ENCODE results near the gene CDH6. TPM values are rescaled to one million over a fixed set of nuclear protein-coding genes. Genes with fewer than 3 reads are reported as not detected.

Gene CDH6
- polyA plus RNA-seq, 3 donors = 49.5 to 90.0 (median 78.5) TPM

DNA sequence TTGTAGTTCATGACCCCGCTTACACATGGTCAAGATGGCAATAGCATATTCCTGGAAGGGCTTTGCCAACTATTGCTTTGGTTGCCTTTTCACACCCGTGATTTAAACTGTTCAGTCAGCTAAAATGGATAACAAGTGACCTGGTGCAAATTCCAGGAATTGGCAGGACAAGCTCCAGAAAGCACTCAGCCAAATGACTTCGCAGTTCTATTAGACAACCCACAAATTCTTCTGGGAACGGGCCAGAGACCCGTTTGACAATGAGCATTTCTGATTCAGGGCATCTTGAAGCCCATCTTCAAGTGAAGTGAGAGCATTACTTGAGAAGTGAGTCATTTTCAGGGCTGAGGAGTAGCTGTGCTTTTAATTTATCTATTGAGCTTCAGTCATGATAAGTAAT lies 173.5 kb downstream of the CDH6 start:
- DNase-seq = no peak

DNA sequence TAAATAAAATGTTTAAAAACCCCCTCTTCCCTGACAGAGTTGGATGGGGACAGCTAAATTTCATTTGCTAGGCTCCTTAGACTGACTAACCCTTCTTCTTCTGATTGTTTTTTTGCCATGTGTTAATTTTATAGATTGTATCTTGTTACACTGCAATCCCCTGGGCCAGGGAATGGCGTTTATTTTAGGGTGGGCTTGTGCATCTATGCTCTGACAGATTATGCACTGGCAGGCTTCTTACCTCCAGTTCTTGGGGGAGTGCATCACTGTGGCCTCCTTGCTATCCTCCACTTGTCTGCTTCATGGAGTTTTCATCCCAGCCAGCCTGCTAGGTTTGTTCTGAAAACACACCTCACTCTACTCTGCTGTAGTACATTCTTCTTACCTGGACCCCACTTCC lies 178.6 kb downstream of the CDH6 start:
- no peak for DNase-seq

DNA sequence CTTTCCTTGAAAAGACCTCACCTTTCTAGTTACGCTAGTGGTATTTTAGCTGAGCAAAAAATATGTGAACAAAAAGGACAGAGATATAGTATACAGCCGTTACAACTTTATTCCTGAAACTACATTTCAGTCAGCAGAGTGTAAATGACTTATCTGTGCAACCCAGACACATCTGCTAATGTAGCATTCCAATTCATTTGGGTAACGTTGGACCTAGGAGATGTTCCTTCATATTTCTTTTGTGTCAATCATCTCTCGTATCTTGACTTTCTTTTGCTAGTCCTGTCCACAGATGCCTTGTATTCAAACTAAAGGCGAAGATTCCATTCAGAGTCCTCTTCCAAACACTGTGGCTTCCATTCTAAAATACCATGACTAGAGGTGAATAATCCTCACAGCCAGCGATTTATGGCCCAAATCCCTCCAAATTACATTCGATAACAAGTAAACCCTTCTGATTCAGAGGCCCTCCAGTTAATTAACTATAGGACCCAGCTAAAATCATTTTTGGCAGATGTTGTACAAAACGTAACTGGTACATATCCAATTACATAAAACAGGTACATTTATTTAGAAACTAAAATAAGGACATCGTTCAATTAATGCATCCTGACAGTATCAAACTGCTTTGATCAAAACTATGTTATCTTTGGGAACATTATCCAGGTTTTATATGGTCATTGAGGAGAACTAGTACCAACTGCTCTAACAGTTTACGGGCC lies 182.7 kb downstream of the CDH6 start:
- DNase-seq = no peak

DNA sequence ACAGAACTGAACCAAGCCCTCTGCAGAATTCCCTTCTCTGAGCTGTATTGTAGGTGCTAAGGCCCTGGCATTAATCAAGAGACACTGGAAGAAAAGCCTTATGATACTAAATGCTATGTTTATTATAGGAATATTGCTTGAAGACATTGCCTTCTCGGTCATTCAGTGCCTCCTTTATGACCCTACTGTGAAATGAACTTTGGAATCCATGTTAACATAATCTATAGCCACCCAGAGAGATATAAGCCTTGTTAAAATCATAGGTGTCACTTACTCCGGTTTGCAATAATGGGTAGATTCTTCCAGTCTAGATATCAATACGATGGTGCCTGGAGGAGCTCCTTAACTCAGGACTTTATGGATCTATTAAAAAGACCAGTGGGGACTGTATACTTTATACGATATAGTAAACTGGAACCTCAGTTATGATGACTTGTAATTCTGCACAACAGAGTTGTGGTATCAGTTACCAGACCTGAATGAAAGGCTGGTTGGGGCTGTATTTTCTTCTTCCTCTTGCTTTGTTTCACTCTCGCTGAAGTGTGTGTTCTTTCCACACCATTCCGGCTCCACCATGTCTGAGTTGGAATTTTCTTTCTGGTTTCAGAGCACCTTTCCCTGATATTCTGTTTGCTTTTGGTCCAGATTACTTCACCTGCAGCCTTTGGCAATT lies 183.9 kb downstream of the CDH6 start:
- no peak for DNase-seq

DNA sequence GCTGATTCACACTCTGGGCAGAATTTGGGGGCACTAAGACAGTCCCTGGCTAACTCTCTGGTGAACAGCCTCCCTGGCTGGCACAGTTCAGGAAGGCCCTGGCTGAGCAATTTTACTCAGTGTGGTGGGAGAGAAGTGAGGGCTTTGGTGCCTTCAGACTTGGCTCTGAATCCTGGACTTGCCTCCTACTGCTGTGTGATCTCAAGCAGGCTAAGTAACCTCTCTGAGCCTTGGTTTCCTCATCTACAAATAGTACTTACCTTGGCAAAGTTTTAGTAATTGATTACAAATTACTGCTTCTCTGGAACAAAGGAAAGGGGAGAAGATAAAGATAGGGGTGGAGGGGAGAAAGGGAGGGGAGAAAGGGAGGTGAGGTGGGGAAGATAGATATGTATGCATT lies 184.7 kb downstream of the CDH6 start:
- no peak for DNase-seq
